ENCODE data around the gene CHST8.

DNA sequence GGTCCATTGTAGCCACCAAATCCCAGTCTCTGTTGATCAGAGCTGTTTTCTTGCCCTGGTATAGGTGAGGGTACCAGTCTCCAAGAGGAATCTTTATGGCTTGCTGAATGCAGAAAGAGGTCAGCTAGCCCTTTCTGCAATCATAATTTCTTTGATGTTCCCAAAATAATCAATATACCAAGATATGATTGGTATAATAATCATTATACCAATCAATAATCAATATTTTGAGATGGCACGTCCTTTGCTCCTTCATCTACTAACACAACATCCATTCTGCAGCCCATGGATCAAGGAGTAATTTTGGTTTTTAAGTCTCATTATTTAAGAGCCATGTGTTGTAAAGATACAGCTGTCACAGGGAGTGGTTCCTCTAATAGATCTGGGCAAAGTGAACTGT lies 31.5 kb upstream of the CHST8 start:
- TF ChIP-seq, protein P1, sequence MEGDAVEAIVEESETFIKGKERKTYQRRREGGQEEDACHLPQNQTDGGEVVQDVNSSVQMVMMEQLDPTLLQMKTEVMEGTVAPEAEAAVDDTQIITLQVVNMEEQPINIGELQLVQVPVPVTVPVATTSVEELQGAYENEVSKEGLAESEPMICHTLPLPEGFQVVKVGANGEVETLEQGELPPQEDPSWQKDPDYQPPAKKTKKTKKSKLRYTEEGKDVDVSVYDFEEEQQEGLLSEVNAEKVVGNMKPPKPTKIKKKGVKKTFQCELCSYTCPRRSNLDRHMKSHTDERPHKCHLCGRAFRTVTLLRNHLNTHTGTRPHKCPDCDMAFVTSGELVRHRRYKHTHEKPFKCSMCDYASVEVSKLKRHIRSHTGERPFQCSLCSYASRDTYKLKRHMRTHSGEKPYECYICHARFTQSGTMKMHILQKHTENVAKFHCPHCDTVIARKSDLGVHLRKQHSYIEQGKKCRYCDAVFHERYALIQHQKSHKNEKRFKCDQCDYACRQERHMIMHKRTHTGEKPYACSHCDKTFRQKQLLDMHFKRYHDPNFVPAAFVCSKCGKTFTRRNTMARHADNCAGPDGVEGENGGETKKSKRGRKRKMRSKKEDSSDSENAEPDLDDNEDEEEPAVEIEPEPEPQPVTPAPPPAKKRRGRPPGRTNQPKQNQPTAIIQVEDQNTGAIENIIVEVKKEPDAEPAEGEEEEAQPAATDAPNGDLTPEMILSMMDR (IDR thresholded peaks at IDR 0.05): no peak
- TF ChIP-seq POLR2AphosphoS5 (IDR thresholded peaks at IDR 0.05) (no peak), POLR2A (IDR thresholded peaks at IDR 0.05; ENCODE audit: low read depth) (no peak), EP300 (IDR thresholded peaks at IDR 0.05) (no peak)
